GM18951 (cell line): ENCODE results near the gene METAP1D.

Experiments used
- POLR2A ChIP-seq: IDR thresholded peaks from 4 replicates; pipeline ENCODE4 v1.6.1; 2011; ENCODE audit warnings: mild to moderate bottlenecking; ENCODE audit not compliant: insufficient read length, insufficient read depth; ENCODE audit errors: extremely low read depth
- in situ Hi-C: fragments of 300-500 bp; cut with MboI; formaldehyde crosslinking; loops from one replicate; pipeline ENCODE4 v1.12.0; 2022; ENCODE audit warnings: low sequenced_read_pairs, mixed read lengths, inconsistent platforms; ENCODE audit not compliant: unreplicated experiment

METAP1D gene

GRCh38 chr2:172012677-172013391 lies 13.1 kb downstream of the METAP1D start:
- no peak for TF ChIP-seq POLR2A
- in situ Hi-C loops: no loop called here

GRCh38 chr2:172013396-172013795 lies 13.6 kb downstream of the METAP1D start:
- in situ Hi-C loops: no loop called here
- no peak for TF ChIP-seq POLR2A

- no peak for TF ChIP-seq POLR2A
- in situ Hi-C loops: no loop called here
Measured at GRCh38 chr2:172021074-172021931, 21.6 kb downstream of the METAP1D start.

- in situ Hi-C loops: no loop called here
- no peak for TF ChIP-seq POLR2A
Measured at GRCh38 chr2:172021955-172022354, 22.2 kb downstream of the METAP1D start.

GRCh38 chr2:172031536-172031935 lies 31.8 kb downstream of the METAP1D start:
- no peak for TF ChIP-seq POLR2A
- in situ Hi-C loops: no loop called here

GRCh38 chr2:172038121-172038520 lies 38.4 kb downstream of the METAP1D start:
- TF ChIP-seq POLR2A: no peak
- in situ Hi-C loops: no loop called here

- in situ Hi-C loops: no loop called here
- no peak for TF ChIP-seq POLR2A
Measured at GRCh38 chr2:172038604-172039003, 38.9 kb downstream of the METAP1D start.

GRCh38 chr2:172039011-172039704 lies 39.4 kb downstream of the METAP1D start:
- in situ Hi-C loops: no loop called here
- TF ChIP-seq POLR2A: no peak

GRCh38 chr2:172040311-172040710 lies 40.6 kb downstream of the METAP1D start:
- in situ Hi-C loops: no loop called here
- no peak for TF ChIP-seq POLR2A

- TF ChIP-seq POLR2A: no peak
- in situ Hi-C loops: no loop called here
Measured at GRCh38 chr2:172046080-172046678, 46.4 kb downstream of the METAP1D start.

- no peak for TF ChIP-seq POLR2A
- in situ Hi-C loops: no loop called here
Measured at GRCh38 chr2:172046866-172047565, 47.3 kb downstream of the METAP1D start.
